PFSK-1 (cell line): ENCODE measurements around the gene FCF1.

Source experiments
- FOXP2 ChIP-seq: optimal IDR thresholded peaks from 2 replicates; pipeline ENCODE3; 2011; ENCODE audit warnings: borderline replicate concordance, control low read depth, inconsistent platforms; ENCODE audit not compliant: insufficient read depth; ENCODE audit errors: extremely low read length, extremely low read depth
- POLR2AphosphoS5 ChIP-seq: IDR thresholded peaks from 2 replicates; pipeline ENCODE4 v1.6.1; 2012; ENCODE audit warnings: low read depth, mild to moderate bottlenecking, control low read depth, low read length, moderate library complexity
- REST ChIP-seq, 2 experiments: IDR thresholded peaks; 2 replicates each; pipeline versions ENCODE4 v1.6.1 to v1.8.0; 2011 to 2012; ENCODE audit warnings: low read depth in 2 of 2, low read length in 2 of 2, control low read depth in 1 of 2, inconsistent platforms in 1 of 2, mild to moderate bottlenecking in 1 of 2, moderate library complexity in 1 of 2; ENCODE audit not compliant: insufficient read depth in 1 of 2
- SIN3A ChIP-seq: IDR thresholded peaks from 2 replicates; pipeline ENCODE4 v1.6.1; 2012; ENCODE audit warnings: mild to moderate bottlenecking, low read length, moderate library complexity, borderline replicate concordance; ENCODE audit not compliant: insufficient read depth
- TAF1 ChIP-seq: IDR thresholded peaks from 2 replicates; pipeline ENCODE4 v1.6.1; 2012; ENCODE audit warnings: low read length, control low read depth, borderline replicate concordance; ENCODE audit not compliant: insufficient read depth

FCF1 gene

GRCh38 chr14:74697011-74697410 is 15.9 kb upstream of the FCF1 start:
- TF ChIP-seq FOXP2 (no peak), REST (IDR thresholded peaks at IDR 0.05; ENCODE audit: insufficient read depth in 1 of 2, low read depth in 2 of 2, low read length in 2 of 2) (no peak), SIN3A (no peak)

- TF ChIP-seq TAF1 (no peak), FOXP2 (no peak), REST (IDR thresholded peaks at IDR 0.05; ENCODE audit: insufficient read depth in 1 of 2, low read depth in 2 of 2, low read length in 2 of 2) (no peak), SIN3A (no peak), POLR2AphosphoS5 (no peak)
These were observed 15.4 kb upstream of the FCF1 start for GRCh38 chr14:74697543-74697942.

- no peak for TF ChIP-seq REST (IDR thresholded peaks at IDR 0.05; ENCODE audit: insufficient read depth in 1 of 2, low read depth in 2 of 2, low read length in 2 of 2)
- TF ChIP-seq FOXP2, result no peak
- no peak for TF ChIP-seq SIN3A
- TF ChIP-seq TAF1, result no peak
- no peak for TF ChIP-seq POLR2AphosphoS5
These were observed 15.0 kb upstream of the FCF1 start for GRCh38 chr14:74697976-74698375.

- TF ChIP-seq TAF1 (no peak), SIN3A (no peak), FOXP2 (no peak), REST (IDR thresholded peaks at IDR 0.05; ENCODE audit: insufficient read depth in 1 of 2, low read depth in 2 of 2, low read length in 2 of 2) (no peak), POLR2AphosphoS5 (no peak)
These were observed 14.5 kb upstream of the FCF1 start for GRCh38 chr14:74698465-74698864.

GRCh38 chr14:74702293-74702692 is 10.7 kb upstream of the FCF1 start:
- TF ChIP-seq SIN3A, result no peak
- TF ChIP-seq REST (IDR thresholded peaks at IDR 0.05; ENCODE audit: insufficient read depth in 1 of 2, low read depth in 2 of 2, low read length in 2 of 2), result no peak
- no peak for TF ChIP-seq POLR2AphosphoS5
- no peak for TF ChIP-seq FOXP2
- no peak for TF ChIP-seq TAF1
